SK-N-SH (cell line): ENCODE data around the gene PGP. TPM values are rescaled to one million over a fixed set of nuclear protein-coding genes. Genes with fewer than 3 reads are reported as not detected.

ENCODE experiments used
- CTCF ChIA-PET: fragments of 300-600, 350-600 bp; formaldehyde crosslinking; extraction: SDS; loops from one replicate; lab custom pipeline; 2021; lab: Yijun Ruan, JAX
- POLR2A ChIA-PET: fragments of 350-600 bp; sonication (Branson Sonifier 250); formaldehyde crosslinking; extraction: SDS; loops from one replicate; lab custom pipeline; 2020; ENCODE audit warnings: antibody characterized with exemption, inconsistent platforms; lab: Yijun Ruan, JAX
- DNase-seq: peaks from one replicate; pipeline ENCODE4 v3.0.0; 2012
- H2AFZ ChIP-seq: fragments of 200-600 bp; sonication (generic); 2 replicates; pipeline ENCODE4 v1.8.1; 2016; ENCODE audit warnings: antibody characterized with exemption, mild to moderate bottlenecking, low read depth
- H3F3A ChIP-seq: fragments of 200-600 bp; sonication (generic); replicated peaks from 2 replicates; pipeline ENCODE3; 2016; ENCODE audit warnings: antibody characterized with exemption, mild to moderate bottlenecking; ENCODE audit not compliant: insufficient read depth
- H3K27ac ChIP-seq, 2 experiments: fragments of 200-500 bp in 1 of 2; fragments of 200-600 bp in 1 of 2; sonication (Bioruptor generic) in 1 of 2; sonication (generic), shearing (Covaris generic) in 1 of 2; 2 replicates each; pipeline versions ENCODE4 v1.5.1 to v1.6.1; 2014 to 2016; ENCODE audit warnings: low read depth in 2 of 2, inconsistent platforms in 1 of 2, low read length in 1 of 2, mild to moderate bottlenecking in 1 of 2, mixed read lengths in 1 of 2
- H3K27me3 ChIP-seq: fragments of 200-600 bp; sonication (generic), shearing (Covaris generic); 2 replicates; pipeline ENCODE4 v1.6.1; 2016; ENCODE audit warnings: mixed run types; ENCODE audit not compliant: insufficient read depth
- H3K36me3 ChIP-seq, 2 experiments: fragments of 200-500 bp in 1 of 2; fragments of 200-600 bp in 1 of 2; sonication (Bioruptor generic) in 1 of 2; sonication (generic) in 1 of 2; replicated peaks in 1 of 2; 2 replicates each; pipeline versions ENCODE3 to v1.5.1; 2014 to 2016; ENCODE audit warnings: low read length in 1 of 2, mild to moderate bottlenecking in 1 of 2; ENCODE audit not compliant: insufficient read depth in 2 of 2, control insufficient read depth in 1 of 2
- H3K4me1 ChIP-seq, 2 experiments: fragments of 200-500 bp in 1 of 2; fragments of 200-600 bp in 1 of 2; sonication (Bioruptor generic) in 1 of 2; sonication (generic), shearing (Covaris generic) in 1 of 2; 2 replicates each; pipeline versions ENCODE4 v1.5.1 to v1.6.1; 2014 to 2016; ENCODE audit warnings: low read depth in 1 of 2, low read length in 1 of 2, mixed run types in 1 of 2; ENCODE audit not compliant: insufficient read depth in 2 of 2, control insufficient read depth in 1 of 2
- H3K4me2 ChIP-seq: fragments of 200-600 bp; sonication (generic), shearing (Covaris generic); 2 replicates; pipeline ENCODE4 v1.6.1; 2017; ENCODE audit warnings: mixed run types
- H3K4me3 ChIP-seq, 2 experiments: fragments of 200-500 bp in 1 of 2; fragments of 200-600 bp in 1 of 2; sonication (Bioruptor generic) in 1 of 2; sonication (generic), shearing (Covaris generic) in 1 of 2; 2 replicates each; pipeline versions ENCODE4 v1.5.1 to v1.8.1; 2014 to 2016; ENCODE audit warnings: low read depth in 2 of 2, inconsistent platforms in 1 of 2, low read length in 1 of 2, mild to moderate bottlenecking in 1 of 2, mixed read lengths in 1 of 2, moderate library complexity in 1 of 2
- H3K79me2 ChIP-seq: fragments of 200-600 bp; sonication (generic); 2 replicates; pipeline ENCODE4 v1.8.1; 2017; ENCODE audit warnings: mild to moderate bottlenecking; ENCODE audit not compliant: insufficient read depth
- H3K9ac ChIP-seq: fragments of 200-600 bp; sonication (generic); 2 replicates; pipeline ENCODE4 v1.6.1; 2017; ENCODE audit warnings: mixed run types
- H3K9me2 ChIP-seq: fragments of 200-600 bp; sonication (generic); 2 replicates; pipeline ENCODE4 v1.6.1; 2017; ENCODE audit warnings: mixed run types
- H3K9me3 ChIP-seq: fragments of 200-600 bp; sonication (generic); 2 replicates; pipeline ENCODE4 v1.6.1; 2017; ENCODE audit warnings: mixed run types, mild to moderate bottlenecking, moderate library complexity
- H4K20me1 ChIP-seq: fragments of 200-600 bp; sonication (generic); 2 replicates; pipeline ENCODE4 v1.6.1; 2017; ENCODE audit warnings: mild to moderate bottlenecking, mixed run types; ENCODE audit not compliant: insufficient read depth
- EZH2phosphoT487 ChIP-seq: fragments of 200-600 bp; sonication (generic); IDR thresholded peaks from 2 replicates; pipeline ENCODE4 v1.6.1; 2017; ENCODE audit warnings: low read depth, mixed run types, mild to moderate bottlenecking, antibody characterized with exemption, moderate library complexity, borderline replicate concordance
- FOXM1 ChIP-seq: IDR thresholded peaks from 2 replicates; pipeline ENCODE4 v1.4.0; 2012; ENCODE audit warnings: low read depth, mild to moderate bottlenecking
- GATA2 ChIP-seq: sonication (generic); formaldehyde crosslinking; IDR thresholded peaks from 2 replicates; pipeline ENCODE4 v1.5.0; 2020; ENCODE audit warnings: mild to moderate bottlenecking, missing genetic modification reagents
- RCOR1 ChIP-seq: fragments of 150-350 bp; IDR thresholded peaks from 2 replicates; pipeline ENCODE4 v1.6.1; 2017; ENCODE audit warnings: antibody characterized with exemption, low read length
- RXRA ChIP-seq: IDR thresholded peaks from 2 replicates; pipeline ENCODE4 v1.4.0; 2012; ENCODE audit warnings: low read depth, mild to moderate bottlenecking, borderline replicate concordance
- SIN3A ChIP-seq: IDR thresholded peaks from 2 replicates; pipeline ENCODE4 v1.6.1; 2012; ENCODE audit warnings: low read depth, mild to moderate bottlenecking, low read length, moderate library complexity, borderline replicate concordance
- WGBS: methylation state at CpG from one replicate; pipeline ENCODE4 v1.1.6; 2017; ENCODE audit warnings: low lambda C conversion rate; 5-methylcytosine and 5-hydroxymethylcytosine counted together
- polyA plus RNA-seq, 3 experiments: library from polyadenylated mRNA; depleted of rRNA; stranded (reverse); fragments of >200 nt; gene quantifications; 2 replicates each; pipeline ENCODE4 v1.2.3, GENCODE V29; 2012
- TF ChIP-seq, protein P1 (sequence below): IDR thresholded peaks from 2 replicates; pipeline ENCODE4 v1.6.1; 2012; ENCODE audit warnings: mild to moderate bottlenecking, low read depth, low read length, moderate library complexity
- TF ChIP-seq, protein P2 (sequence below): IDR thresholded peaks from 2 replicates; pipeline ENCODE4 v1.4.0; 2012; ENCODE audit warnings: low read depth

Gene PGP
- polyA plus RNA-seq, 1 of the 3 experiments (the other 2 are of a cell fraction), result 10.3 TPM

GRCh38 chr16:2162676-2163118 lies 51.9 kb downstream of the PGP start (continued):
- TF ChIP-seq, protein P1, sequence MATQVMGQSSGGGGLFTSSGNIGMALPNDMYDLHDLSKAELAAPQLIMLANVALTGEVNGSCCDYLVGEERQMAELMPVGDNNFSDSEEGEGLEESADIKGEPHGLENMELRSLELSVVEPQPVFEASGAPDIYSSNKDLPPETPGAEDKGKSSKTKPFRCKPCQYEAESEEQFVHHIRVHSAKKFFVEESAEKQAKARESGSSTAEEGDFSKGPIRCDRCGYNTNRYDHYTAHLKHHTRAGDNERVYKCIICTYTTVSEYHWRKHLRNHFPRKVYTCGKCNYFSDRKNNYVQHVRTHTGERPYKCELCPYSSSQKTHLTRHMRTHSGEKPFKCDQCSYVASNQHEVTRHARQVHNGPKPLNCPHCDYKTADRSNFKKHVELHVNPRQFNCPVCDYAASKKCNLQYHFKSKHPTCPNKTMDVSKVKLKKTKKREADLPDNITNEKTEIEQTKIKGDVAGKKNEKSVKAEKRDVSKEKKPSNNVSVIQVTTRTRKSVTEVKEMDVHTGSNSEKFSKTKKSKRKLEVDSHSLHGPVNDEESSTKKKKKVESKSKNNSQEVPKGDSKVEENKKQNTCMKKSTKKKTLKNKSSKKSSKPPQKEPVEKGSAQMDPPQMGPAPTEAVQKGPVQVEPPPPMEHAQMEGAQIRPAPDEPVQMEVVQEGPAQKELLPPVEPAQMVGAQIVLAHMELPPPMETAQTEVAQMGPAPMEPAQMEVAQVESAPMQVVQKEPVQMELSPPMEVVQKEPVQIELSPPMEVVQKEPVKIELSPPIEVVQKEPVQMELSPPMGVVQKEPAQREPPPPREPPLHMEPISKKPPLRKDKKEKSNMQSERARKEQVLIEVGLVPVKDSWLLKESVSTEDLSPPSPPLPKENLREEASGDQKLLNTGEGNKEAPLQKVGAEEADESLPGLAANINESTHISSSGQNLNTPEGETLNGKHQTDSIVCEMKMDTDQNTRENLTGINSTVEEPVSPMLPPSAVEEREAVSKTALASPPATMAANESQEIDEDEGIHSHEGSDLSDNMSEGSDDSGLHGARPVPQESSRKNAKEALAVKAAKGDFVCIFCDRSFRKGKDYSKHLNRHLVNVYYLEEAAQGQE, result no peak

DNA sequence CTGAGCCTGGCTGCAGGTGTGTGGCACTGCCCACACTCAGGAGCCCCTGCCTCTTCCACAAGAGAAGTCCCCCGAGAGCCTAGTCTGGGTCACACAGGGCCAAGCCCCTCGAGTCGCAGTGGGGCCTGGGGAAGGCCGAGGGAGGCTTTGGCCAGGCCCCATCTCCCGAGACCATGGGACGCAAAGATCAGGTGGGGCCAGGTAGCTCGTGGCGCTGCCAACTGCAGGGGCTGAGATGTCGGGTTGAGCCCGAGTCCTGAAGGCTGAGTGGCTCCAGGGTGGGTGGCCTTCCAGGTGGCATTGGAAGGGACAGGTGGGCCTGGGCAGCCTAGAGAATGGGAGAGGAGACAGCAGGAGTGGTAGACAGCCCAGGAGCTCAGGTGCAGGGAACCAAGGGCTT lies 52.7 kb downstream of the PGP start:
- no peak for TF ChIP-seq RXRA
- TF ChIP-seq GATA2, result no peak
- no peak for TF ChIP-seq SIN3A
- TF ChIP-seq FOXM1, result no peak
- TF ChIP-seq, protein P2, sequence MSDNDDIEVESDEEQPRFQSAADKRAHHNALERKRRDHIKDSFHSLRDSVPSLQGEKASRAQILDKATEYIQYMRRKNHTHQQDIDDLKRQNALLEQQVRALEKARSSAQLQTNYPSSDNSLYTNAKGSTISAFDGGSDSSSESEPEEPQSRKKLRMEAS, result no peak
- TF ChIP-seq RCOR1, result no peak
- TF ChIP-seq EZH2phosphoT487, result no peak
- H3K79me2 ChIP-seq, result peaks cover 75% of the 10 kb centered on the region
- no peak overlapping the region for H3K4me2 ChIP-seq
- CTCF ChIA-PET, result interaction anchor here (0.8 to 1.1 kb wide), 2 partner anchors 33 to 138 kb away, joined by 3 read pairs; no protein-coding TSS in a partner anchor
- no peaks in the 10 kb centered on the region for H3K27me3 ChIP-seq
- H3K9me2 ChIP-seq, result no peaks in the 10 kb centered on the region
- WGBS, result 92% methylated on average over 10 of the region's 10 CpGs
- H3K4me1 ChIP-seq, result peaks cover 10 to 24% of the 10 kb centered on the region in 2 experiments; a peak in 3 of 4 replicates
- POLR2A ChIA-PET, result interaction anchor here (0.9 to 1.2 kb wide), 3 partner anchors 11 to 33 kb away, joined by 3 to 4 read pairs (median 3); no protein-coding TSS in a partner anchor
- H2AFZ ChIP-seq, result no peak overlapping the region
- peaks cover 63% of the 10 kb centered on the region for H4K20me1 ChIP-seq
- peaks cover 3% of the 10 kb centered on the region for H3F3A ChIP-seq
- H3K36me3 ChIP-seq, result peaks cover 0 to 24% of the 10 kb centered on the region in 2 experiments
- no peak overlapping the region for H3K9ac ChIP-seq
- DNase-seq, result no peak
- no peak overlapping the region for H3K4me3 ChIP-seq
- H3K9me3 ChIP-seq, result no peaks in the 10 kb centered on the region
- no peak overlapping the region; a peak in 1 of 4 replicates for H3K27ac ChIP-seq

Other genes starting within 250 kb of the PGP start
- 0.07 TPM in 1 of 2 replicates, not detected in the other for gene RNF151, start 248.0 kb downstream of the PGP start, polyA plus RNA-seq (2012; rRNA removed)
- 36.7 and 37.1 TPM in 2 replicates for gene TBL3, start 242.8 kb downstream of the PGP start, polyA plus RNA-seq (2012; rRNA removed)
- gene NOXO1, start 233.4 kb downstream of the PGP start, polyA plus RNA-seq (2012; rRNA removed), result 0.19 and 0.21 TPM in 2 replicates
- 13.3 and 20.4 TPM in 2 replicates for gene GFER, start 230.6 kb downstream of the PGP start, polyA plus RNA-seq (2012; rRNA removed)
- gene SYNGR3, start 224.9 kb downstream of the PGP start, polyA plus RNA-seq (2012; rRNA removed), result 10.7 and 10.8 TPM in 2 replicates
- gene ZNF598, start 205.0 kb downstream of the PGP start, polyA plus RNA-seq (2012; rRNA removed), result 38.1 and 47.8 TPM in 2 replicates
- gene NPW, start 195.1 kb downstream of the PGP start, polyA plus RNA-seq (2012; rRNA removed), result 0.62 and 1.1 TPM in 2 replicates
- gene NHERF2, start 187.9 kb downstream of the PGP start, polyA plus RNA-seq (2012; rRNA removed), result 45.2 and 53.8 TPM in 2 replicates
- 72.9 and 77.3 TPM in 2 replicates for gene NTHL1, start 167.0 kb downstream of the PGP start, polyA plus RNA-seq (2012; rRNA removed)
- 76.7 and 96.1 TPM in 2 replicates for gene TSC2, start 166.9 kb downstream of the PGP start, polyA plus RNA-seq (2012; rRNA removed)
- gene PKD1, start 78.9 kb downstream of the PGP start, polyA plus RNA-seq (2012; rRNA removed), result 39.8 and 47.4 TPM in 2 replicates
- 14.3 and 19.5 TPM in 2 replicates for gene RAB26, start 66.2 kb downstream of the PGP start, polyA plus RNA-seq (2012; rRNA removed)
- gene TRAF7, start 59.1 kb downstream of the PGP start, polyA plus RNA-seq (2012; rRNA removed), result 69.9 and 73.0 TPM in 2 replicates
- 1.4 and 1.7 TPM in 2 replicates for gene CASKIN1, start 18.2 kb downstream of the PGP start, polyA plus RNA-seq (2012; rRNA removed)
- gene MLST8, start 9.4 kb downstream of the PGP start, polyA plus RNA-seq (2012; rRNA removed), result 70.3 and 85.4 TPM in 2 replicates
- gene BRICD5, start 4.0 kb downstream of the PGP start, polyA plus RNA-seq (2012; rRNA removed), result 2.3 and 3.4 TPM in 2 replicates
- 33.0 and 34.0 TPM in 2 replicates for gene E4F1, start 8.8 kb upstream of the PGP start, polyA plus RNA-seq (2012; rRNA removed)
- 2.4 and 2.5 TPM in 2 replicates for gene DNASE1L2, start 21.6 kb upstream of the PGP start, polyA plus RNA-seq (2012; rRNA removed)
- gene ECI1, start 36.7 kb upstream of the PGP start, polyA plus RNA-seq (2012; rRNA removed), result 53.3 and 61.8 TPM in 2 replicates
- gene RNPS1, start 53.3 kb upstream of the PGP start, polyA plus RNA-seq (2012; rRNA removed), result 227 and 277 TPM in 2 replicates
- 6.9 and 9.9 TPM in 2 replicates for gene ABCA3, start 125.9 kb upstream of the PGP start, polyA plus RNA-seq (2012; rRNA removed)
- 3.8 and 4.6 TPM in 2 replicates for gene CCNF, start 214.6 kb upstream of the PGP start, polyA plus RNA-seq (2012; rRNA removed)
- 15.6 and 16.5 TPM in 2 replicates for gene TEDC2, start 245.3 kb upstream of the PGP start, polyA plus RNA-seq (2012; rRNA removed)